NCI-H1417 treated with DMSO at 0.1 percent for 48 hours (cell line): ENCODE data around the gene ABHD18.
"Not testable (repeated sequence)": the region's sequence is repeated elsewhere in the genome, so short reads cannot be mapped to it uniquely, and the experiment has no call there.

Source experiments
- DNase-seq: peaks from one replicate; lab custom pipeline; 2025; lab: John Stamatoyannopoulos, UW

ABHD18 gene

GRCh38 chr4:127993151-127993550, 27.9 kb downstream of the ABHD18 start:
- DNase-seq: no peak

GRCh38 chr4:127995776-127996175, 30.6 kb downstream of the ABHD18 start:
- no peak for DNase-seq

GRCh38 chr4:127996521-127996920, 31.3 kb downstream of the ABHD18 start:
- DNase-seq: not testable (repeated sequence)

- no peak for DNase-seq
These were observed 32.6 kb downstream of the ABHD18 start for GRCh38 chr4:127997534-127998388.

- no peak for DNase-seq
These were observed 41.4 kb downstream of the ABHD18 start for GRCh38 chr4:128006592-128006991.

- no peak for DNase-seq
These were observed 44.2 kb downstream of the ABHD18 start for GRCh38 chr4:128009428-128009827.

GRCh38 chr4:128025319-128025718, 60.1 kb downstream of the ABHD18 start:
- DNase-seq: no peak

- DNase-seq: no peak
These were observed 64.7 kb downstream of the ABHD18 start for GRCh38 chr4:128029907-128030306.

GRCh38 chr4:128031756-128032384, 66.7 kb downstream of the ABHD18 start:
- DNase-seq: no peak

GRCh38 chr4:128039568-128039967, 74.4 kb downstream of the ABHD18 start:
- DNase-seq: no peak

GRCh38 chr4:128047019-128047418, 81.8 kb downstream of the ABHD18 start:
- not testable (repeated sequence) for DNase-seq

GRCh38 chr4:128047514-128047913, 82.3 kb downstream of the ABHD18 start:
- DNase-seq: not testable (repeated sequence)

GRCh38 chr4:128051229-128051628, 86.0 kb downstream of the ABHD18 start:
- not testable (repeated sequence) for DNase-seq

- not testable (repeated sequence) for DNase-seq
These were observed 89.7 kb downstream of the ABHD18 start for GRCh38 chr4:128054907-128055306.

- not testable (repeated sequence) for DNase-seq
These were observed 90.4 kb downstream of the ABHD18 start for GRCh38 chr4:128055441-128056206.

GRCh38 chr4:128056396-128056795, 91.2 kb downstream of the ABHD18 start:
- DNase-seq: no peak

GRCh38 chr4:128060121-128060698, 95.0 kb downstream of the ABHD18 start:
- no peak for DNase-seq

- peak; percentile 61 for DNase-seq
These were observed 95.7 kb downstream of the ABHD18 start, which contains the start of gene LARP1B for GRCh38 chr4:128060699-128061565. TSS of gene LARP1B (plus strand) at chr4:128061312. CDS start at chr4:128074952, 13,640 bp downstream.

- DNase-seq: no peak
These were observed 96.6 kb downstream of the ABHD18 start for GRCh38 chr4:128061566-128062536.

GRCh38 chr4:128066453-128066820, 101.2 kb downstream of the ABHD18 start:
- not testable (repeated sequence) for DNase-seq
